Stimulated activated CD4-positive, alpha-beta T cell treated with anti-CD3 and anti-CD28 coated beads, Interleukin-15, amount 100 ng/mL, for 24 hours (primary cell): ENCODE data around the gene USP48.
"Not testable (repeated sequence)": the region's sequence is repeated elsewhere in the genome, so short reads cannot be mapped to it uniquely, and the experiment has no call there.

ENCODE experiments used
- DNase-seq: peaks from one replicate; pipeline ENCODE4 v3.0.0-alpha.2; 2020

Gene USP48

DNA sequence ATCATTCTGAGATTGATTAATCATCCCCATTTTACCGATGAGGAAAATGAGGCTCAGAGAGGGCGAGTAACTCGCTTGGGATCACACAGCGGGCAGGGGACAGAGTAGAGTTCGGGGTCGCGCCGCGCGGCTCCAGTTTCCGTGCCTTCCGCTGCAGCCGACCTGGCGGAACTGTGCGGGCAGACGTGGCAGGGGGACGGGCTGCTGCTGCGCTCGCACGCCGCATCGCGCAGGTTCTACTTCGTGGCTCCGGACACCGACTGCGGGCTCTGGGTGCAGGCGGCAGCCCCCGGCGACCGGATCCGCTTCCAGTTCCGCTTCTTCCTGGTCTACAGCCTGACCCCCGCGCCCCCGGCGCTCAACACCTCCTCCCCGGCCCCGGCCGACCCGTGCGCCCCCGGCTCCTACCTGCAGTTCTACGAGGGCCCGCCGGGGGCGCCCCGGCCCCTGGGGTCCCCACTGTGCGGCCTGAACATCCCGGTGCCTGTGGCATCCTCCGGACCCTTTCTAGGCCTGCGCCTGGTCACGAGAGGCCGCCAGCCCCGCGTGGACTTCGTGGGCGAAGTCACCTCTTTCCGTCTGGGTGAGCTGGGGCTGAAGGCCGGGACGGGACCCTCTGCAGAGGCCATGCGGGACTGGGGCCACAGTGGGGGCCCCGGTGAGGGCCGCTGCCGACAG, 31.4 kb upstream of the USP48 start:
- DNase-seq = peak; percentile 32

DNA sequence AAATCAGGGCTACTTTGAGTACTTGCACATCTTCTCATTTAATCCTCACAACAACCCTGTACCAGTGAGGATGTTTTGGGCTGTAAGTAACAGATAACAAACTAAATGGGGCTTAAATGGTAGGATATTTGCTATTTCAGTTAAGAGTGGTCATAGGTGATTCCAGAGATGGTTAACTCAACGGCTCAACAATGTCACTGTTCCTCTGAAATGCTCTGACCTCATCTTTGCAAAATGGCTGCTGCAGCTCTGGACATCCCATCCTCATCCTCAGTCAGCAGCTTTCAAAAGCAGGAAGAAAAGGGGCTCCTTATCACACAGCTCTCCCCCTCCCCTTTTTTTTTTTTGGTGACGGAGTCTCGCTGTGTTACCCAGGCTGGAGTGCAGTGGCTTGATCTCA, 30.6 kb upstream of the USP48 start:
- no peak for DNase-seq

DNA sequence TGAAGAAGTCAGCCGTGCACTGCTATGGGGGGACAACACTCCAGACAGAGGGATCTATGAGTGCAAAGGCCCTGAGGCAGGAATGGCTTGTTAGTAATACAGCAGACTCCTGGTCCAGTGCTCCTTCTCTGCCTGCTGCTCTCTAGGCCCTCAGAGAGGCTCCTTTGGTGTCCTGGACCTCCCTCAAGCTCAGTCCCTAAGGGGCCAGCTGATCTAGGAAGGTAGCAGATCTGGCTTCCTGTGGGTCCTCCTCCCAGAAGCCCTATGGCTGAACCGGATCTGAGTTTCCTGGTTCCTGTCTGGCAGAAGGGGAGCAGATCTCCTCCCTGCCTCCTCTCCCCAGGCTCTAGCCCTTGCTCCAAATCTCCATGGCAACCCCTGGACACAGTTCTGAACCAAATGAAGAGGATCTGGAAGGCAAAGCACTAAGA, 28.9 kb upstream of the USP48 start, which contains the start of gene LDLRAD2:
TSS of gene LDLRAD2 (plus strand) at position 391 of the 431 bp plus-strand sequence. CDS start 187 bp downstream, outside the sequence.
- no peak for DNase-seq

DNA sequence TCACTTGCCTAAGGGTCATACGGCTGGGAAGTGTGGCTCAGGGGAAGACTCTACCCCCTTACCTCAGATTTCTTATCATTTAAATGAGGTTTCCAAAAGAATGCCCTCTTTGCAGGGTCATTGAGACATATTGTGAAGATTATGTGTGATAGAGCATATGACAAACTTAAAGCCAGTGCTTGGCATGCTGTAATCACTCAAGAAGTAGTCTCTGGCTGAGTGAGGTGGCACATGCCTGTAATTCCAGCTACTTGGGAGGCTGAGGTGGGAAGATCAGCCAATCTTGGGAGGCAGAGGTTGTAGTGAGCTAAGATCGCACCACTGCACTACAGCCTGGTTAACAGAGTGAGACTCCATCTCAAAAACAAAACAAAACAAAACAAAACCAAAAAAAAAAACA, 21.6 kb upstream of the USP48 start:
- no peak for DNase-seq

DNA sequence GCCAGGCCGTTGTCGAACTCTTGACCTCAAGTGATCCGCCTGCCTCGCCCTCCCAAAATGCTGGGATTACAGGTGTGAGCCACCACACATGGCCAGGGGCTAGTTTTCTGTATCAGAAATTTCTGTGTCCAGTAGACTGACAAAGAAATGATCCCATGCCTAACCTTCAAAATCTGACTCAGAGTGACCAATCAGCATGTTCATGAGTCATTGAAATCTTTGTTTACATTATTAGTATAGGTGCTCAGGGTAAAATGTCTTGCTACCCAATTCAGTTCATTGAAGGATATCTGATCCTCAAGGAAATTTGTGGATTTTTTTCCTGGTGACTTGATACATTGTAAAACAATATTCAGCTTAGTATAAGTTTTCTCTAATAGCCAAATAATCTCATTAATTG, 18.2 kb upstream of the USP48 start:
- DNase-seq = no peak

DNA sequence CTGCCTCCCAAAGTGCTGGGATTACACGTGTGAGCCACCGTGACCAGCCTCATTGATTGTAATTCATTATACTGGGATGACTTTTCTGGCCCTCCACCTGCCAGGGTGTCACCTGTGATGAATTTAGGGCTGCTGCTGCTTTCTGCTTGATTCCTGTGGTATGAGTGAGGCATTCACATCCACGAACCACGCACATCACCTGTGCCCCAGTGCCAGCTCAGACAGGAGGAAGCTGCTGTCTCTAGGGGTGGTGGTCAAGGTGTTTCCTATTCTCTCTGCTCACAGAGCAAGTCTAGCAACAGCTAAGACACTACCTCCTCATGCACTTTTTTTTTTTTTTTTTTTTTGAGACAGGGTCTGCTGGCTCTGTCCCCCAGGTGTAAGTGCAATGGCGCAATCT, 16.8 kb upstream of the USP48 start:
- DNase-seq = no peak

DNA sequence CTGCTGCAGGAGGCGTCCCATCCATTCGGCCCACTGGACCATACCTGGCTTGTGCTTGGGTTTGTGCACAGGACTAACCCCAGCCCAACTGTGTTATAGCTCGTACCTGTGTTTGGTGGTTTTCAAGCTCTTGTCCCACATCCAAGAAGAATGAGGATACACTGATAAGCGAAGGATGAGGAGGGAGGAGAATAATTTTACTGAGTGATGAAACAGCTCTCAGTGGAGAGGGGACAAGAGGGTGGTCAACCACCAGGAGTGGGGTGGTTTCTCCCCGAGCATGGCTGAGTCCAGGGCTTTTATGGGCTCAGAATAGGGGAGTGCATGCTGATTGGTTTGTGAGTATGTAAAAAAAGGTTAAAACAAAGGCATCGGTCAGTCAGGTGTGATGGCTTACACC, 12.1 kb upstream of the USP48 start:
- no peak for DNase-seq

DNA sequence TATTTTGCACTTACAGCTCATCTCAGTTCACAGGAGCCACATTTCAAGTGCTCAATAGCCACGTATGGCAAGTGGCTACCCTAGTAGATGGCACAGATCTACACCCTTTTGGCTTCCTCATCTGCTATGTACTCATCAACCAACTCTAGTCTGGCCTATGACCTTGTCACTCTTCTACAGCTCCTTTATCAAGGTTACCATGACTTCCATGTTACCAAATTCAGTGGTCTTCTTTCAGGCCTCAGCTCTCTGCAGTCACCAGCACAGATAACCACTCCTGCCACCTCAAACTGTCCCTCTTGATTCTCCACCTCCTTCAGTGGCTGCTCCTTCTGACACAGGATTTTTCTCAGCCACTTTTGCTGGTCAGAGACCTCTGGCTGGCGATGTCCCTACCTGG, 11.7 kb upstream of the USP48 start:
- no peak for DNase-seq

DNA sequence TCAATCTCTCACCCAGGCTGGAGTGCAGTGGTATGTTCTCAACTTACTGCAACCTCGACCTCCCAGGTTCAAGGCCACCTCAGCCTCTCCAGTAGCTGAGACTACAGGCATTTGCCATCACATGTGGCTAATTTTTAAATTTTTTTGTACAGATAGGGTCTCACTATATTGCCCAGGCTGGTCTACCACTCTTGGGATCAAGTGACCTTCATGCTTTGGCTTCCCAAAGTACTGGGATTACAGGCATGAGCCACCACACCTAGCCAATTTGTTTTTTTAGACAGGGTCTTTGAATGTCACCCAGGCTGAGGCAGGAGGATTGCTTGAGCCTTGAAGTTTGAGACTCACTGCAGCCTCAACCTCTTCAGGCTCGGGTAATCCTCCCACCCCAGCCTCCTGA, 10.2 kb upstream of the USP48 start:
- no peak for DNase-seq

DNA sequence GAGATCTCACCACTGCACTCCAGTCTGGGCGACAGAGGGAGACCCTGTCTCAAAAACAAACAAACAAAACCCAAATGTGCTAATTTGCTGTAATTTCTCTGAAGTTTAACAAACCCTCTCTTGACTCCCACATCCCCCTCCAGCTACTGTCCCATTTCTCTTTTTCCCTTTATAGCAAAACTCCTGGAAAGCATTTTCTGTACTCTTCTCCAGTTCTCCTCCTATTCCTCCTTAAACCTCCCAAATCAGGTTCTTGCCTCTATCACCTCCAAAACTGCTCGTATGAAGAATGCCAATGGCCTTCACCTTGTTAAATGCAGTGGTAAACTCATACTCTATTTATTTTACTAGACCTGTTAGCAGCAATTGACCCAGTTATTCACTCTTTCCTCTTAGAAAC, 3.7 kb upstream of the USP48 start:
- DNase-seq = no peak

DNA sequence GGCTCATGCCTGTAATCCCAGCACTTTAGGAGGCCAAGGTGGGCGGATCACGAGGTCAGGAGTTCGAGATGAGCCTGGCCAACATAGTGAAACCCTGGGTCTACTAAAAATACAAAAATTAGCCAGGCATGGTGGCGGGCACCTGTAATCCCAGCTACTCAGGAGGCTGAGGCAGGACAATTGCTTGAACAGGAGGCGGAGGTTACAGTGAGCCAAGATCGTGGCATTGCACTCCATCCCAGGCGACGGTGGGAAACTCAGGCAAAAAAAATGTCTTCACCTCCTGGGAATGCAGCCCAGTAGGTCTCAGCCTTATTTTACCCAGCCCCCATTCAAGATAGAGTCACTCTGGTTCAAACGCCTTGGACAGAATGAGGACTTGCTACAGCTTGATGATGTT, 2.8 kb upstream of the USP48 start:
- not testable (repeated sequence) for DNase-seq

DNA sequence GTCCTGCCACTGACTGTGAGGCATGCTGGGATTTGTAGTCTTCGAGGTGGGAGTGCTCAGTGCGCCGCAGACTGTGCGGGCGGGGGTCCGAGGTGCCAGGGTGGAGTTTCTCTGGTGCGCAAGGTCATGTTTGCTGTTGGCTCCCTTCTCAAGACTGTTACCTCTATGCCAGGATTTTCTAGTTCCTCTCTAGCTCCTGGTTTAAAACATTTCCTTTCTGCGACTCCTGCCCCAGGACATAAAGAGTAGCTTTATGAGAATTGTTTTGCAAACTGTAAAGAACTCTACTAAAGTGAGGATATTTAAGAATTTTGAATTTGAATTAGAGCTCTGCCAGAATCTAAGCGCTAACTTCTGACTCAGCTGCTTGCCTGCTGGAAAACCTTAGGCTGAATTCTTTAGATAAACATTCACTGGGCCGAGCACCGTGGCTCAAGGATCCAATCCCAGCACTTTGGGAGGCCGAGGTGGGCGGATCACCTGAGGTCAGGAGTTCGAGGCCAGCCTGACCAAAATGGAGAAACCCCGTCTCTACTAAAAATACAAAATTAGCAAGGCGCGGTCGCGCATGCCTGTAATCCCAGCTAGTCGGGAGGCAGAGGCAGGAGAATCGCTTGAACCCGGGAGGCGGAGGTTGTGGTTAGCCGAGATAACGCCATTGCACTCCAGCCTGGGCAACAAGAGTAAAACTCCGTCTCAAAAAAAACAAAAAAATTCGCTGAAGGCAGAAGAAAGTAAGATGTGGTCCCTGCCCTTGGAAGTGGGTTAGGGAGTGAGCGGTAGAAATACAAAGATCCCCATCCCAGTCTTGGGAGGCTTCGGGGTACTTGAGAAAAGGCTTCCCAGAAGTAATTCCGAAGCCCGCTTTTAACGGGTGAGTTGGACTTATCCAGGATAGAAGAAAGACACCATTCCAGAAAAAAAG, 992 bp upstream of the USP48 start:
- no peak for DNase-seq

DNA sequence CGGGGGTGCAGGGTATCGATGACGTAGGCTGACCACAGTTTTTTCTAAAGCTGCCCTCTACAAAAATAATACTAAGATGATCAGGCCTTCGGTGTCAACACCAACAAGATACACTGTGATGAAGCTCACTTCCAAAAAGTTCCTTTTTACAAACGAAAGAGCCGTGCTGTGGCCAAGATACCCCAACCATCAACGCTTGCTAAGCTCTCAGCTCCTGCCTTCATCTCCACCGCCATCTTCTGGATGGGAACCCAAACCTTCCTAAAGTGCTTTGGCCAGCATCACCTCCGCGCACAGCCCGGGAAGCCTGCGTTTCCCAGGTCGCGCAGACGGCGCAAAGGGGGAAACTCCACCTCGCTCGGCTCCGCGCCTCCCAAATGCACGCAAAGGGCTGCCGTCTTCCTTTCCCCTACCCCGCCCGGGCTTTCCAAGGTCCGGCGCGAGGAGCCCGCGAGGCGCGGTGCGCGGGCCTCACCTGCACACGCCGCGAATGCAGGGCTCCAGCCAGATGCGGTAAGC, 541 bp downstream of the USP48 start:
- DNase-seq = peak; percentile 62

DNA sequence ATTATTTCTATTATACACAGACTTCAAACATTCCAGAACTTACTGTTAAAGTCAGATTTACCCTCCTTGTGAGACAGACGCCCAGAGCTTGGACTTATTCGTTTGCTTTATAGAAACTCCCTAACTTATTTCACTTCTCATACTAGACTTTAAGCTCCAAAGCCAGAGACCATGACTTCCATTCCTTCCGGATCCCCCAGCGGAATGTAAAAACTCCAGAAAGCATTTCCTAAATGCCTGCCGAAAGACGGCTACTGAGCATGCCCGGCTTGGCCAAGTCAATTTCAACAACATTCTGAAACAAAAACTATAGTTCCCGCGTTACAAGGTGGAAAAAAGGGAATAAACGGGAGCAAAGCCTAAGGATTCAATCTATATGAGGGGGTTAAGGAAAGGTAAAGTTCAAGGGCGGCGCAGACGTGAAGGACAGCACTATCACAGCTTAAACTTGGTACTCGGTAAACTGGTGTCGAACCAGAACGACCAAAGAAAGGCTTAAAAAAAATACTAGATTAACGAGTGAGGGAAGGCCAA, 1.1 kb downstream of the USP48 start:
- peak; percentile 15 for DNase-seq

DNA sequence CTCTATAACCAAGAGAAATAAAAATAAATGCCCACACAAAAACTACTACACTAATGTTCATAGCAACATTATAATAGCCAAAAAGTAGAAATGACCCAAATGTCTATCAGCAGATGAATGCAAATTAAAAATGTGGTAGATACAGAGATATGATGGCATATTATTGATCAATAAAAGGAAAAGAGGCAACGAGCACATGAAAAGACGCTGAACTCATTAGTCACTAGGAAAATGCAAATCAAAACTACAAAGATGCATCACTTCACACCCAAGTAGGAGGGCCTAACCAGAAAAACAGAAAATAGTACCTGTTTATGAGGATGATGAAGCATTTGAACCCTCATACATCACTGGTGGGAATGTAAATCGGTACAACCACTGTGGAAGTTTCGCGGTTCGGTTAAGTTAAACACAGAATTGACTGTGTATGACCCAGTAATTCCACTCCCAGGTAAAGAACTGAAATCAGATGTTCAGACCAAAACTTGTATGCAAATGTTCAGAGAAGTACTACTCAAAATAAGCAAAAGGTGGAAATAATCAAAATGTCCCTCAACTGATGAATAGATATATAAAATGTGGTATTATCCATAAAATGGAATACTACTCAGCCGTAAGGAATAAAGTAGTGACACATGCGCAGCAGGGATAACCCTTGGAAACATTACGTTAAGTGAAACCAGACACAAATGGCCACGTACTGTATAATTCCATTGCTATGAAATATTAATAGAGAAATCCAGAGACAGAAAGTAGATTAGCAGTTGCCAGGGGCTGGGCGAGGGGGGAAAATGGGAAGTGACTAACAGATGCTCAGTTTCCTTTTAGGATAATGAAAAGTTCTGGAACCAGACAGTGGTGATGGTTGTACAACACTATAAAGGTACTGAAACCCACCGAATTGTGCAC, 3.1 kb downstream of the USP48 start:
- peak; percentile 69 for DNase-seq

DNA sequence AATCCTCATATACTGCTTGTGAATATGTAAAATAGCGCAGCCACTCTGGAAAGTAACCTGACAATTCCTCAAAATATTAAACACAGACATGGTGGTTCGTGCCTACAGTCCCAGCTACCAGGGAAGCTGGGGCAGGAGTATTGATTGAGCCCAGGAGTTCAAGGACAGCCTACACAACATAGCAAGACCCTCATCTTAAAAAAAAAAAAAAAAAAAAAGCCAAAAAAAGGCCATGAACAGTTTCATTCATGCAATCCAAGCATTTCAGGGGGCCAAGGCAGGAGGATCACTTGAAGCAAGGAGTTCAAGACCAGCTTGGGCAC, 4.6 kb downstream of the USP48 start:
- DNase-seq = no peak

DNA sequence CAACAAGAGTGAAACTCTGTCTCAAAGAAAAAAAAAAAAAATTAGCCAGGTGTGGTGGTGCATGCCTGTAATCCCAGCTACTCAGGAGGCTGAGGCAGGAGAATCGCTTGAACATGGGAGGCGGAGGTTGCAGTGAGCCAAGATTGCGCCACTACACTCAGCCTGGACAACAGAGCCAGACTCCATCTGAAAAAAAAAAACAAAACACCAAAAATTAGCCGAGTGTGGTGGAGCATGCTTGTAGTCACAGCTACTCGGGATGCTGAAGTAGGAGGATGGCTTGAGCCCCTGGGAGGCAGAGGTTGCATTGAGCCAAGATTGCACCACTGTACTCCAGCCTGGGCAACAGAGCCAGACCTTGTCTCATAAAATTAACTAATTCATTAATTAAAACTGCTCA, 6.0 kb downstream of the USP48 start:
- DNase-seq = not testable (repeated sequence)

DNA sequence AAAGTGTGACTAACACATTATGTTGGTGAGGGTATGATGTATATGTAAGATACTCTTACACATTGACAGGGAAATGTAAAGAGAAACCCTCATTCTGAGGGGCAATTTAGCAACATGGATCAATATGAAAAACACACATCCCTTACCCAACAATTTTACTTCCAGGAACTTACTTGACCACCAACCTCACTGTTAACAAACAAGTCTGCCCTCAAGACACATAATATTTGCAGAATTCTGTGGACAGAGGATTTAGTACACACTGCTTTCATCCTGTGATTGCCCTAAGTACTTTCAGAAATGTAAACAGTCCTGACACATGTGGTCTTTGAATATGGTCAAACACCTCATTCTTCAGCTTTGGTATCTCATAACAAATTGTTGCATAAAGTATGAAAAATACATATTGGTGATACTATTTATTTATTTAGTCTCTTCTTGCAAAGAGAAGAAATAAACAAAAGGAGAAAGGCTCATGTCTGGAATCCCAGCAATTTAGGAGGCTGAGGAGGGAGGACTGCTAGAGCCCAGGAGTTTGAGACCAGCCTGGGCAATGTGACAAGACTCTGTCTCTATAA, 6.9 kb downstream of the USP48 start:
- DNase-seq = no peak

DNA sequence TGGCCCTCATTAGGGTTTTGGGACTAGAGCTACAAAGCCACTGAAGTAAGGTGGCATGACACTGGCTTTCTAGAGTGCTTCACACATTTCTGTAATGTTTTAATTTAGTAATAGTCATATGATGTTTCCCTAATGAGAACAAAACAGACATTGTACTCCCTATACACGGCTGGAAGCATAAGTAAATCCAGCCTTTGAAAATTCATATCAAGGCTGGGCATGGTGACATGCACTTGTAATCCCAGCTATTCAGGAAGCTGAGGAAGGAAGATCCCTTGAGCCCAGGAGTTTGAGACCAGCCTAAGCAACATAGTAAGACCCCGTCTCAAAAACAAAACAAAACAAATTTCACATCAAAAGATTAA, 7.4 kb downstream of the USP48 start:
- no peak for DNase-seq

DNA sequence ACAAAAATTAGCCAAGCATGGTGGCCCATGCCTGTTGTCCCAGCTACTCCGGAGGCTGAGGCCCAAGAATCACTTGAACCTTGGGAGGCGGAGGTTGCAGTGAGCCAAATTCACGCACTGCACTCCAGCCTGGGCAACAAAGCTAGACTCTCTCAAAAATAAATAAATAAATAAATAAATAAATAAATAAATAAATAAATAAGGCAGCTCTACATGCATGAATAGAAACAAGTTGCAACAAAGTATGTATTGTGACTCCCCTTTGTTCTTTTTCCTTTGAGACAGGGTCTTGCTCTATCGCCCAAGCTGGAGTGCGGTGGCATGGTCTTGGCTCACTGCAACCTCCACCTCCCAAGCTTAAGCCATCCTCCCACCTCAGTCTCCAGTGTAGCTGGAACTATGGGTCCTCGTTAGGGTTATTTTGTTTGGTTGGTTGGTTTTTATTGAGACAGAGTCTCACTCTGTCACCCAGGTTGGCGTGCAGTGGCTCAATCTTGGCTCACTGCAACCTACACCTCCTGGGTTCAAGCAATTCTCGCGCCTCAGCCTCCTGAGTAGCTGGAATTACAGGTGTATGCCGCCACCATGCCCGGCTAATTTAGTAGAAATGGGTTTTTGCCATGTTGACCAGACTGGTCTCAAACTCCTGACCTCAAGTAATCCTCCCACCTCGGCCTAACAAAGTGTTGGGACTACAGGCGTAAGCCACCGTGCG, 8.0 kb downstream of the USP48 start:
- DNase-seq = no peak

DNA sequence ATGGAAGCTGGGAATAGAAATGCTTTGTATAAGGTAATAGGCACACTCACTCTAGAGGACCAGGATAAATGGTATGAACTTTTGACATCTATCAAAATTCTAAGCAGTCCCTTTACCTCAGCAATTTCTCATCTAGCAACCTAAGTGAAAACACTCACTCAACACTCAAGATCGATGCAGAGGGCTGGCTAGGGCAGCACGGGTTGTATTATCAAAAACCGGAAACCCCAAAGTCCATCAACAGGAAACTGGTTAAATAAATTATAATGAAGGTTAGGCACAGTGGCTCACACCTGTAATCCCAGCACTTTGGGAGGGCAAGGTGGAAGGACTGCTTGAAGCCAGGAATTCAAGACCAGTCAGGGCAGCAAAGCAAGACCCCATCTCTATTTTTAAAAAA, 9.4 kb downstream of the USP48 start:
- DNase-seq = no peak

DNA sequence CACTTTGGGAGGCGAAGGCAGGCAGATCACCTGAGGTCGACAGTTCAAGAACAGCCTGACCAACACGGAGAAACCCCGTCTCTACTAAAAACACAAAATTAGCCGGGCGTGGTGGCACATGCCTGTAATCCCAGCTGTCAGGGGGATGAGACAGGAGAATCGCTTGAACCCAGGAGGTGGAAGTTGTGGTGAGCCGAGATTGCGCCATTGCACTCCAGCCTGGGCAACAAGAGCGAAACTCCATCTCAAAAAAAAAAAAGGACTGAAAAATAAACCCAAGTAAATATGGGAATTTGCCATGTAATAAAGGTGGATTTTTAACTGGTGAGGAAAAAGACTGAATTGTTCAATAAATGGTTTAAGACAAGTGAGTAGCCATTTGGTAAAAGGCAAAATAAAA, 11.3 kb downstream of the USP48 start:
- DNase-seq = not testable (repeated sequence)
